Large intestine (tissue), 3 donors: ENCODE results near the gene PEF1. TPM values are rescaled to one million over a fixed set of nuclear protein-coding genes. Genes with fewer than 3 reads are reported as not detected.

Experiments used
- DNase-seq, 2 donors: peaks; one replicate each; pipeline versions ENCODE4 v3.0.0 to v3.0.0-alpha.2; 2013
- H3K27ac ChIP-seq: one replicate; pipeline ENCODE4 v1.5.1; 2013; ENCODE audit warnings: low read length
- H3K27me3 ChIP-seq: 2 replicates; pipeline ENCODE4 v1.6.1; 2013; ENCODE audit warnings: low read length; ENCODE audit not compliant: control insufficient read depth, insufficient read depth
- H3K36me3 ChIP-seq: 2 replicates; pipeline ENCODE4 v1.6.1; 2013; ENCODE audit warnings: low read length; ENCODE audit not compliant: control insufficient read depth, insufficient read depth
- H3K4me1 ChIP-seq: one replicate; pipeline ENCODE4 v1.6.1; 2013; ENCODE audit warnings: low read length; ENCODE audit not compliant: control insufficient read depth, insufficient read depth
- H3K4me3 ChIP-seq: one replicate; pipeline ENCODE4 v1.5.1; 2013; ENCODE audit warnings: low read length
- H3K9me3 ChIP-seq: one replicate; pipeline ENCODE4 v1.6.1; 2013; ENCODE audit warnings: mild to moderate bottlenecking, low read depth, low read length, moderate library complexity; ENCODE audit not compliant: control insufficient read depth
- WGBS: methylation state at CpG from one replicate; pipeline ENCODE4 v1.1.5; 2013; ENCODE audit warnings: low lambda C conversion rate; ENCODE audit not compliant: insufficient coverage; 5-methylcytosine and 5-hydroxymethylcytosine counted together
- polyA plus RNA-seq: library from polyadenylated mRNA; unstranded; fragments of 120-200 nt; gene quantifications from one replicate; pipeline ENCODE4 v1.2.1, GENCODE V29; 2013

PEF1 gene
- polyA plus RNA-seq, 1 donor = 57.4 TPM

DNA sequence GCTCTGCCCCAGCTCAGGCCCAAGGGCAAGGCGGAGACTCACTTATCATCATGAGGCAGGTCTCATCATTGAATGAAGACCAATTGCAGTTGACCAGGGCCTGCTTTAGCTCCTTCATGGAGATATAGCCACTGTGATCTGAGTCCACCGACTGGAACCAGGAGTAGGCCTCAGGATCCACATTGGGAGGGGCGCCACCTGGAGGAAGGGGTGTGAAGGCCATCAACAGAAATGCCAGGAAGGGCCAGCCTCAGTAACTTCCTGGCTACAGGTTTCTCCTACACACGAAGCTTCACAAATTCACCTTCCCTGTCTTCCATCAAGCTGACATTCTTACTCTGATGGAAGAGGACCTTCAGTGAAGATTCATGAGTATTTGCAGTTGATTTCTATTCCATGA, 11.6 kb downstream of the PEF1 start:
- H3K4me3 ChIP-seq = no peak overlapping the region
- DNase-seq = no peak
- whole genome bisulfite sequencing = no CpG with 5 or more reads among the region's 4 CpGs
- no peak overlapping the region for H3K27ac ChIP-seq
- no peaks in the 10 kb centered on the region for H3K9me3 ChIP-seq
- peaks cover 69% of the 10 kb centered on the region for H3K36me3 ChIP-seq
- no peaks in the 10 kb centered on the region for H3K27me3 ChIP-seq
- peaks cover 10% of the 10 kb centered on the region for H3K4me1 ChIP-seq

- no peak overlapping the region for H3K4me3 ChIP-seq
- H3K27me3 ChIP-seq = no peaks in the 10 kb centered on the region
- H3K4me1 ChIP-seq = peaks cover 8% of the 10 kb centered on the region
- no peaks in the 10 kb centered on the region for H3K9me3 ChIP-seq
- no peak for DNase-seq
- H3K36me3 ChIP-seq = peaks cover 72% of the 10 kb centered on the region
- no CpG with 5 or more reads among the region's 3 CpGs for WGBS
- H3K27ac ChIP-seq = no peak overlapping the region
Observed at GRCh38 chr1:31632649-31633048, 12.0 kb downstream of the PEF1 start.

DNA sequence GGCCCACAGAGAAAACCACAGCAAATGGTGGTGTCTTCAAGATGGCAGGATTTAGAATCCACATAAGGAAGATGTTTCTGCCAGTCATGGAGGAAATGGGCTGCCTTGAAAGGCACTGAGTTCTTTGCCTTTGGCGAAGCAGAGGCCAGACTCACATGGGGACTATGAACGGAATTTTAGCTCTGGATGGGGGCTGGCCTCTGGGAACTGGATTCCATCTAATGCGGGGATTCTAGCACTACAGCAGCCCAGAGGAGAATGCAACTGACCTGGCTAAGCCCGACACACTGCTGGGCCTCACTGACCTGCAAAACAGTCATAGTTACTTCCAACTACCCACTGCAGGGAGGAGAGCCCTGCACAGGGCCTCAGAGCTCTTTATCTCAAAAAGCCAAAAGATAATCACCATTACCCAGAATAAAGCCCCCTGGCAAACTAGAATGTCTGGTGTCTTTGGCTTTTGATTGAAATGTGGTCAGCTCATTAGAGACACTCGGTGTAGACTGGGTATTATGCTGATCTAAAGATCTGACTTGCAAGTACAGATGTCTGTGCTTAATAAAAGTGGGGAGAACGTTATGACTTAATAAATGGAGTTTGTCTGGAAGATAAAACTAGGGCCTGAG, 15.6 kb downstream of the PEF1 start:
- H3K4me3 ChIP-seq = no peak overlapping the region
- H3K27ac ChIP-seq = no peak overlapping the region
- no peak for DNase-seq
- WGBS = 83% methylated on average over 1 of the region's 6 CpGs
- no peaks in the 10 kb centered on the region for H3K27me3 ChIP-seq
- H3K4me1 ChIP-seq = no peaks in the 10 kb centered on the region
- H3K9me3 ChIP-seq = no peaks in the 10 kb centered on the region
- H3K36me3 ChIP-seq = peaks cover 71% of the 10 kb centered on the region

- no peak overlapping the region for H3K27ac ChIP-seq
- DNase-seq = no peak
- WGBS = no CpG with 5 or more reads among the region's 11 CpGs
Observed at GRCh38 chr1:31627930-31628559, 16.6 kb downstream of the PEF1 start.

GRCh38 chr1:31627301-31627929, 17.3 kb downstream of the PEF1 start:
- Histone ChIP-seq H3K9me3 (no peaks in the 10 kb centered on the region), H3K4me1 (no peaks in the 10 kb centered on the region), H3K36me3 (peaks cover 58% of the 10 kb centered on the region), H3K27ac (no peak overlapping the region), H3K27me3 (no peaks in the 10 kb centered on the region), H3K4me3 (no peak overlapping the region)
- WGBS = no CpG with 5 or more reads among the region's 13 CpGs
- DNase-seq = no peak

More at GRCh38 chr1:31627930-31628559, 16.6 kb downstream of the PEF1 start:
- peaks cover 65% of the 10 kb centered on the region for H3K36me3 ChIP-seq
- no peaks in the 10 kb centered on the region for H3K4me1 ChIP-seq
- no peaks in the 10 kb centered on the region for H3K9me3 ChIP-seq
- no peaks in the 10 kb centered on the region for H3K27me3 ChIP-seq
- H3K4me3 ChIP-seq = no peak overlapping the region

DNA sequence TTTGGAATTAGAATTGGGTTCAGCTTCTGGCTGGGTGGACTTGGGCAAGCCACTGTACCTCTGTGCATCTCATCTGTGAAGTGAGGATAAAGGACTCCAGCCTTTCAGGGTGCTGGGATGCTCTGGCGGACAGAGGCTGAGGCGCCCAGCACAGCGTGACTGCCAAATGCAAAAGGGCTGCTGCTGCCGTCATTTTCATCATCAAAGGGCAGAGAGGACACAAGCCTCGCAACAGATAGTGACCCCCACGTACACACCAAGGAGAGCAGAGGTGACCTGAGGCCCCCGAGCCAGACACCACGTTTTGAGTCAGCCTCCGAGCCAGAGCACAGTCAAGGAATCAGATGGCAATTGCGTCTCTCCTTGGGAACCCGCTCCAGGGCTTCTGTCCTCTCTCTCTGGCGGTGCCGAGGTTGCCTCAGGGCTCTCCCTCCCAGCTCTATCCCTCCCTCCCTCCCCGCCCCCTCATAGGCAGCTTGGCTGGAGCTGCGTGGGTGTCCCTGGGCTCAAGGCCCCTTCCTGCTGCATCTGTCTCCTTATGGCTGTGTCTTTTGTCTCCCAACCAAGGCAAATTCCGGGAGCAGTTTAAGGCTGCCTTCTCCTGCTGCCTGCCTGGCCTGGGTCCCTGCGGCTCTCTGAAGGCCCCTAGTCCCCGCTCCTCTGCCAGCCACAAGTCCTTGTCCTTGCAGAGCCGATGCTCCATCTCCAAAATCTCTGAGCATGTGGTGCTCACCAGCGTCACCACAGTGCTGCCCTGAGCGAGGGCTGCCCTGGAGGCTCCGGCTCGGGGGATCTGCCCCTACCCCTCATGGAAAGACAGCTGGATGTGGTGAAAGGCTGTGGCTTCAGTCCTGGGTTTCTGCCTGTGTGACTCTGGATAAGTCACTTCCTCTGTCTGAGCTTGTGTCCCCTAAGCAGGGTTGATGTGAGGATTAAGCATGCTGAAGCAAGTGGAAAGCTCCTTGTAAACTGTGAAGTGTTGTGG, 18.2 kb downstream of the PEF1 start:
- Histone ChIP-seq H3K36me3 (peaks cover 49% of the 10 kb centered on the region), H3K9me3 (no peaks in the 10 kb centered on the region), H3K4me3 (no peak overlapping the region), H3K27ac (no peak overlapping the region), H3K4me1 (no peaks in the 10 kb centered on the region), H3K27me3 (no peaks in the 10 kb centered on the region)
- no peak for DNase-seq
- no CpG with 5 or more reads among the region's 23 CpGs for WGBS

DNA sequence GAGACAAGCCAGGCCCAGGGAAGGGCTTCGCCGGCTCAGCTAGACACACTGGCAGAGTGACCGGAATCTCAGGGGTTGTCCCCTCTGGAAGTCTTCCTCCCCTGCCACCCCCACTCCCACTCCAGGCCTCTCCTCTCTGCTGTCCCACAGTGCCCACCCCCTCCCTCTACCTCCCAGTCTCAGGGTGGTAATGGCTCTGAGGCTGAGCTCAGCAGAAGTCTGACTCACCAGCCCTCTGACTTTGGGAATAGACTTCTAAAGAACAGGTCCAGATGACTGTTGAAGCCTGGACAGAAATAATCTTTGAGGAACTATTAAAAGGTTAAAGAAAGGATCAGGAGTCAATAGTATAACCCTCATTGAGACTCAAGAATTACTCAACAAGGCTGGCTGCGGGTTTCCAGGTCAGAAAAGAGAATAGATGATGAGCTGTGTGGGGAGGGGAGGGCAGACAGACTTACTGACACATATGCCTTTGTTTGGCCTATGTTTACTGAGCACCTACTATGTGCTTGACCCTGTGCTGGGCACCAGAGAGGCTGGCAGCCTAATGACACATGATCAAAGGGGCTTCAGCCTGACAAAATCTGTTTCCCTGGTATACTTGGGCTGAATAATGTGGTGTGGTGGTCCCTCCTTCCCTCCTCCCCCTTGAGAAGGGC, 19.0 kb downstream of the PEF1 start:
- no peaks in the 10 kb centered on the region for H3K9me3 ChIP-seq
- DNase-seq = no peak
- H3K27ac ChIP-seq = no peak overlapping the region
- WGBS = no CpG with 5 or more reads among the region's 4 CpGs
- peaks cover 41% of the 10 kb centered on the region for H3K36me3 ChIP-seq
- H3K27me3 ChIP-seq = no peaks in the 10 kb centered on the region
- H3K4me1 ChIP-seq = no peaks in the 10 kb centered on the region
- H3K4me3 ChIP-seq = no peak overlapping the region

DNA sequence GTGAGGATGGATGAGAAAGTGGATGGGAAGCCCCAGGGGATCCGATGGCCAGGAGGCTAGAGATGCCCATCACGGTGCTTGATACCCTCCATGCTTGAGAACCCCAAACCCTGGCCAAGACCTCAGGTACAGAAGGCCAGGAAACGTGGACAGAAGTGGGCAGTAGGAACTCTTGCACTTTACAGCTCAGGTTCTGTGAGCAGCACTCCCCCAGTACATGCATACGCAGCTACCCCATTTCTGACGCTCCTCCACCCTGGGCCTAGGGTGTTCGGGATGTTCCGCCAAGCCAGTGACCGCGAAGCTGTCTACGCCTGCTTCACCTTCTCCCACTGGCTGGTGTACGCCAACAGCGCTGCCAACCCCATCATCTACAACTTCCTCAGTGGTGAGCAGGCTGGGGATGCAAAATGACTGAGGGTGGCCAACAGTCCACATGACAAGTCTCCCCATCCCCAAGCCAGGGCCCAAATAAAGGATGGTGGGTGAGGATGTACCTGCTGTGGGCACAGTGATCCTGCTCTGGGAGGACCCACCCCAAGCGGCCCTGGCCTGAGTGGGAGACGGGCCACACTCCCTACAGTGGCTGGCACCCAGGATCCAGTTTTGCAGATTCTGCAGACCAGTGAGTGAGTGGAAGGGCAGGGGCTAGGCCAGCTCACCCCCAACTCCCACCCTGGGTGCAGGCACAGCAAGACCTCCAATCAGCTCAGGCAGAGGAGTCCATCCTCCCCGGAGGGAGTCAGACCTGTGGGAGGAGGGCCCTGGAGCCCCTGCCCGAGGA, 19.8 kb downstream of the PEF1 start:
- Histone ChIP-seq H3K4me3 (no peak overlapping the region), H3K27ac (no peak overlapping the region), H3K27me3 (no peaks in the 10 kb centered on the region), H3K4me1 (no peaks in the 10 kb centered on the region), H3K36me3 (peaks cover 34% of the 10 kb centered on the region), H3K9me3 (no peaks in the 10 kb centered on the region)
- no CpG with 5 or more reads among the region's 16 CpGs for WGBS
- DNase-seq = no peak

DNA sequence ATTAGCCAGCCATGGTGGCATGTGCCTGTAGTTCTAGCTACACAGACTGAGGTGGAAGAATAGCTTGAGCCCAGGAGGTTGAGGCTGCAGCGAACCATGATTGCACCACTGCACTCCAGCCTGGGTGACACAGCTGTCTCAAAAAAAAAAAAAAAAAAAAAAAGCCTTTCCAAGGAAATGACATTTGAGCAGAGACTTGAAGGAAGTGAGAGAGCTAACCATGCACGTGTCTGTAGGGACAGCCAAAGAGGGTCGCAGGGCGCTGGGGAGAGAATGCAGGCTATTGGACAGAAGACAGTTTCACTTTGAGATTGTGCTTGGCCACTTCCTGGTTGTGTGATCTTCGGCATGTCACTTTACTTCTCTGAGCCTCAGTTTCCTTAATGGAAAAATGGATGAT, 20.4 kb downstream of the PEF1 start:
- Histone ChIP-seq H3K27ac (no peak overlapping the region), H3K4me3 (no peak overlapping the region), H3K36me3 (peaks cover 28% of the 10 kb centered on the region), H3K27me3 (peaks cover under 1% of the 10 kb centered on the region), H3K4me1 (no peaks in the 10 kb centered on the region), H3K9me3 (no peaks in the 10 kb centered on the region)
- no CpG with 5 or more reads among the region's 5 CpGs for WGBS
- DNase-seq = no peak
